Measurements from ENCODE around the gene GFI1. TPM values are rescaled to one million over a fixed set of nuclear protein-coding genes. Genes with fewer than 3 reads are reported as not detected.
A peak's percentile ranks its signal among the peaks of the same experiment; 100 is the strongest.

Gene GFI1
- total RNA-seq, 1 donor from 2014 or later: 0.11 TPM

DNA sequence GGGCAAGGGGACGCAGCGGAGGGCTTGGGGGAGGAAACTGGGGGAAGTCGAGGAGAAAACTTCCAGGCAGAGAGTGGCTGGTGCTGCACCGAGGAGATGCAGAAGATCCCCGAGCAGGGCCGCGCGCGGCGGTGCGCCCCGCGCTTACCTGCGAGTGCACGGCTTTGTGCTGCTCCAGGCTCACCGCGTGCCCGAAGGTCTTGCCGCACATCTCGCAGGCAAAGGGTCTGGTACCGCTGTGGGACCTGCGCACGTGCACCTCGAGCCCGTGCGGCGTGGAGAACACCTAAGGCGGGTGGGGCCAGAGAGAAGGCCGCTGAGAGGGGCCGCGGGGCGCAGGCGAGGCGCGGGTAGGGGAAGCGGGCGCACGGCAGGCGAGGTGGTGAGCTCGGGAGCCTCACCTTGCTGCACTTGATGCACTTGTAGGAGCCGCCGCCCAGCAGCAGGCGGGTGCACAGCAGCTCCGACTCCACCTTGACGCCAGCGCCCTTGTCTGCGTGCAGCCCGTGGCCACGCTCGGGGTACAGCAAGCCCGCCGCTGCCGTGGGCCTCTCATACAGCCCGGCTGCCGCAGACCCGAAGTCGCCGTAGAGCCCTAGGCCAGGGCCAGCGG is 6.4 kb downstream of the GFI1 start:
- no peak overlapping the region for H3K27ac Mint-ChIP-seq (ENCODE audit: unreplicated experiment)
- peaks cover 48% of the 10 kb centered on the region for H3K4me1 Mint-ChIP-seq (ENCODE audit: unreplicated experiment)
- H3K9me3 Mint-ChIP-seq (ENCODE audit: unreplicated experiment): no peaks in the 10 kb centered on the region
- H3K36me3 Mint-ChIP-seq (ENCODE audit: unreplicated experiment): no peaks in the 10 kb centered on the region
- H3K4me3 Mint-ChIP-seq (ENCODE audit: unreplicated experiment): peak overlapping the region; percentile 11
- TF ChIP-seq, protein P1, sequence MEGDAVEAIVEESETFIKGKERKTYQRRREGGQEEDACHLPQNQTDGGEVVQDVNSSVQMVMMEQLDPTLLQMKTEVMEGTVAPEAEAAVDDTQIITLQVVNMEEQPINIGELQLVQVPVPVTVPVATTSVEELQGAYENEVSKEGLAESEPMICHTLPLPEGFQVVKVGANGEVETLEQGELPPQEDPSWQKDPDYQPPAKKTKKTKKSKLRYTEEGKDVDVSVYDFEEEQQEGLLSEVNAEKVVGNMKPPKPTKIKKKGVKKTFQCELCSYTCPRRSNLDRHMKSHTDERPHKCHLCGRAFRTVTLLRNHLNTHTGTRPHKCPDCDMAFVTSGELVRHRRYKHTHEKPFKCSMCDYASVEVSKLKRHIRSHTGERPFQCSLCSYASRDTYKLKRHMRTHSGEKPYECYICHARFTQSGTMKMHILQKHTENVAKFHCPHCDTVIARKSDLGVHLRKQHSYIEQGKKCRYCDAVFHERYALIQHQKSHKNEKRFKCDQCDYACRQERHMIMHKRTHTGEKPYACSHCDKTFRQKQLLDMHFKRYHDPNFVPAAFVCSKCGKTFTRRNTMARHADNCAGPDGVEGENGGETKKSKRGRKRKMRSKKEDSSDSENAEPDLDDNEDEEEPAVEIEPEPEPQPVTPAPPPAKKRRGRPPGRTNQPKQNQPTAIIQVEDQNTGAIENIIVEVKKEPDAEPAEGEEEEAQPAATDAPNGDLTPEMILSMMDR (IDR thresholded peaks at IDR 0.05): no peak
- DNase-seq (ENCODE audit: extremely low spot score, unreplicated experiment): no peak
- peaks cover 88% of the 10 kb centered on the region for H3K27me3 Mint-ChIP-seq (ENCODE audit: unreplicated experiment)

DNA sequence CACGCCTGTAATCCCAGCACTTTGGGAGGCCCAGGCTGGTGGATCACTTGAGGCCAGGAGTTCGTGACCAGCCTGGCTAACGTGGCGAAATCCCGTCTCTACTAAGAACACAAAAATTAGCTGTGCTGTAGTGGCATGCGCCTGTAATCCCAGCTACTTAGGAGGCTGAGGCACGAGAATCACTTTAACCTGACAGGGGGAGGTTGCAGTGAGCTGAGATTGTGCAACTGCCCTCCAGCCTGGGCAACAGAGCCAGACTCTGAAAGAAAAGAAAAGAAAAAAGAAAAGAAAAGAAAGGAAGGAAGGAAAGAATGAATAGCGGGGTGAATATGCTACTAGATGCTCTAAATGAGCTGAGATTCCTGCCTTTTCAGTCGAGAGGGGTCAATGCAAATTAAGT is 7.1 kb downstream of the GFI1 start:
- TF ChIP-seq, protein P1 (IDR thresholded peaks at IDR 0.05): no peak
- H3K36me3 Mint-ChIP-seq (ENCODE audit: unreplicated experiment): no peaks in the 10 kb centered on the region
- H3K27ac Mint-ChIP-seq (ENCODE audit: unreplicated experiment): no peak overlapping the region
- no peak overlapping the region for H3K4me3 Mint-ChIP-seq (ENCODE audit: unreplicated experiment)
- peaks cover 41% of the 10 kb centered on the region for H3K4me1 Mint-ChIP-seq (ENCODE audit: unreplicated experiment)
- no peak for DNase-seq (ENCODE audit: extremely low spot score, unreplicated experiment)
- no peaks in the 10 kb centered on the region for H3K9me3 Mint-ChIP-seq (ENCODE audit: unreplicated experiment)
- peaks cover 88% of the 10 kb centered on the region for H3K27me3 Mint-ChIP-seq (ENCODE audit: unreplicated experiment)

DNA sequence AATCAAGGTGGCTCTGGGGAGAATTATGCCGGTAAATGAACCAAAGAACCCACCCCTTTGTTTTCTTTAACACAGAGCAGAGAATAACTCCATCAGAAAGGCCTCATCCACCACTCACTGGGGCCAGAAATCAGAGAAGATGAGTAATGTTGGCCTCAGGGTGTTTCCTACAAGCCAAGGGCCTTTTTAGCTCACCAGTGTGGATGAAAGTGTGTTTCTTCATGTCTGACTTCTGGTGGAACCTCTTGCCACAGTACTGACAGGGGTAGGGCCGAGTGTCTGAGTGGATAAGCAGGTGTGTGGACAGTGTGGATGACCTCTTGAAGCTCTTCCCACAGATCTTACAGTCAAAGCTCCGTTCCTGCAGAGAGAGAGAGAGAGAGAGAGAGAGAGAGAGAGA is 8.3 kb downstream of the GFI1 start:
- Mint-ChIP-seq H3K9me3 (ENCODE audit: unreplicated experiment) (no peaks in the 10 kb centered on the region), H3K4me3 (ENCODE audit: unreplicated experiment) (no peak overlapping the region), H3K27ac (ENCODE audit: unreplicated experiment) (no peak overlapping the region), H3K4me1 (ENCODE audit: unreplicated experiment) (peaks cover 31% of the 10 kb centered on the region), H3K36me3 (ENCODE audit: unreplicated experiment) (no peaks in the 10 kb centered on the region), H3K27me3 (ENCODE audit: unreplicated experiment) (peaks cover 90% of the 10 kb centered on the region)
- no peak for DNase-seq (ENCODE audit: extremely low spot score, unreplicated experiment)
- TF ChIP-seq, protein P1 (IDR thresholded peaks at IDR 0.05): no peak

DNA sequence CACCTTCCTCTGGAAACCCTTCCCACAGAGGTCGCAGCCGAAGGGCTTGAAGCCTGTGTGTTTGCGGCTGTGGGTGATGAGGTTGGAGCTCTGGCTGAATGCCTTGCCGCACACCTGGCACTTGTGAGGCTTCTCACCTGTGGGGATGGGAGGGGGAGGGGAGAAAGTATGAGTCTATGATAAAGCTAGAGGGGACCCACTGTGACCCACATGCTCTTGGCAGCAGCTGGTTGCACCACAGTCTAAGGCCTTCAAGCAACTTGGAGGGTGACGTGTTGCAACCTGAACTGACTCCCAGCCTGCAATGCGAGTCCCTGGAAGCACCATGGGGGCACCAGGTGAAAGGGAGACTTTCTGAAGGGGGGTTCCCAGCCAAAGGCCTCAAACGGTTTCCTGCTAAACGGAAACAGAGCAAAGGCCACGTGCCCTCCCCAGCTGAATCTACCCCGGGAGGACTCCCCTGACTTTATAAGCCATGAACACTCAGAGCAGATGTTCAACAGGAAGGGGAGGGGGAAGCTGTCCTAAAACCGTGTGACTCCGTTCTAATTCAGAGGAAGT is 10.6 kb downstream of the GFI1 start:
- DNase-seq (ENCODE audit: extremely low spot score, unreplicated experiment): no peak
- Mint-ChIP-seq H3K36me3 (ENCODE audit: unreplicated experiment) (no peaks in the 10 kb centered on the region), H3K4me1 (ENCODE audit: unreplicated experiment) (peaks cover 10% of the 10 kb centered on the region), H3K27ac (ENCODE audit: unreplicated experiment) (no peak overlapping the region), H3K4me3 (ENCODE audit: unreplicated experiment) (no peak overlapping the region), H3K9me3 (ENCODE audit: unreplicated experiment) (no peaks in the 10 kb centered on the region), H3K27me3 (ENCODE audit: unreplicated experiment) (peaks cover 84% of the 10 kb centered on the region)
- TF ChIP-seq, protein P1 (IDR thresholded peaks at IDR 0.05): no peak

DNA sequence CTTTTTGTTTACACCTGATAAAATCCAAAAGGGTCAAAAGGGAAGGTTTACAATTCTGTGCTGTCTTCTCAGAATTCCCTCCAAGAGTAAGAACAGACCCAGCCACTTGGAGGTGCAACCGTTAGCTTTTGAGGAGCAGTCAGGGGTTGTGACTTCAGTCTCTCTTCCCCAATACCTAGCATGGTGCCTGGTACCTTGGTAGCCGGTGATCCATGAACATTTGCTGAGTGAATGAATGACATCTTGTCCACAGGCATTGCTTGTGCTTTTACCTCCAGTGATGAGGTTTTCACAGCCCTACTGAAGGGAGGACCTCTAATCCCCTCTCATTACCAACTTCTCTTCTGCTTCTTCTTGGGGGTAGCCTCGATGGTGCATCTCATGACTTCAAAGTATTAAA is 11.7 kb downstream of the GFI1 start:
- DNase-seq (ENCODE audit: extremely low spot score, unreplicated experiment): no peak
- no peaks in the 10 kb centered on the region for H3K9me3 Mint-ChIP-seq (ENCODE audit: unreplicated experiment)
- TF ChIP-seq, protein P1 (IDR thresholded peaks at IDR 0.05): no peak
- peaks cover 86% of the 10 kb centered on the region for H3K27me3 Mint-ChIP-seq (ENCODE audit: unreplicated experiment)
- H3K27ac Mint-ChIP-seq (ENCODE audit: unreplicated experiment): no peak overlapping the region
- no peaks in the 10 kb centered on the region for H3K36me3 Mint-ChIP-seq (ENCODE audit: unreplicated experiment)
- H3K4me1 Mint-ChIP-seq (ENCODE audit: unreplicated experiment): peaks cover 3% of the 10 kb centered on the region
- H3K4me3 Mint-ChIP-seq (ENCODE audit: unreplicated experiment): no peak overlapping the region

Data from osteocyte (in vitro differentiated cells).